ENCODE measurements around the gene SNTB2. TPM values are rescaled to one million over a fixed set of nuclear protein-coding genes. Genes with fewer than 3 reads are reported as not detected.

Gene SNTB2
- total RNA-seq, 1 experiment from 2014 or later: 30.3 TPM

DNA sequence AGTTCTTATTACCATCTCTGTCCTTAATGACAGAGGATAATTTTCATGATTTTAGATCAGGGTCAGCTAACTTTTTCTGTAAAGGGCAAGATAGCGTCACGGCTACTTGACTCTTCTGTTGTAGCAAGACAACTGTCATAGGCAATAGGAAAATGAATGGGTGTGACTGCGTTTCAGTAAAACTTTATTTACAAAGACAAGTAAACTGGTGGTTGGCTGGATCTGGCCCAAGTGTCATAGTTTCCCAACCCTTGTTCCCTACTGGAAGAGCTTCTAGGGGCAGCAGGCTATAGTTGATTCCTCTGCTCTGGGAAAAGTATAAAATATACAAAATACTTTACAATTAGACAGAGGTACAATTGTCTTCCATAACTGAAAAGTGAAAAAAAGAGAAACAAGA lies 73.5 kb downstream of the SNTB2 start:
- Histone ChIP-seq H3K27ac (no peak overlapping the region), H3K27me3 (ENCODE audit: insufficient read depth, low read depth) (no peaks in the 10 kb centered on the region)
- BruUV-seq (replicated peaks): no TSS peak

DNA sequence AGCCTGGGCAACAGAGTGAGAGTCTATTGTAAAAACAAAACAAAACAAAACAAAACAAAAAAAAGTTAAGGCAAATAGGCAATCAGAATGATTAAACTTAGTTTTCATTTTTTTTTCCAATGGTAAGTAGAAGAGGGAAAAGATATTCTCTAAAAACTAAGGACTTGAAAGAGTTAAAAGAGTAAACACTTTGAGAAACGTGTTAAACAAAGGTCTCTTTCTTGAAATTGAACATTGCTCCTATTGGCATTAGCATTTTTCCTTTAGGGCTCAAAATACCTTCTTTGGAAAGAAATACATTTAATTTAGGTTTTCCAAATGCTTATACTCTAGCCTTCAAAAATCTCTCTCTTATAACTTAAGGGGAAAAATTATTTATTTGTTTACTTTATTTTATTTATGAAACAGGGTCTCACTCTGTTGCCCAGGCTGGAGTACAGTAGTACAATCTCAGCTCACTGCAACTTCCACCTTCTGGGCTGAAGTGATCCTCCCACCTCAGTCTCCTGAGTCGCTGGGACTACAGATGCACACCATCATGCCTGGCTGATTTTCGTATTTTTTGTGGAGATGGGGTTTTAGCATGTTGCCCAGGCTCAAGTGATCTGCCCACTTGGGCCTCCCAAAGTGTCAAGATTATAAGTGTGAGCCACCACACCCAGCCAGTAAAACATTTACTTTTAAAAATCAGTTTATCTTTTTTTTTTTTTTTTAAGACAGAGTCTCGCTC lies 79.5 kb downstream of the SNTB2 start:
- H3F3A ChIP-seq (ENCODE audit: insufficient read depth, low read depth): no peaks in the 10 kb centered on the region; the same call in 1 of the 2 replicates
- H3K4me3 ChIP-seq: no peak overlapping the region
- intact Hi-C loops (cut with micrococcal nuclease; ENCODE audit: unreplicated experiment): no loop called here
- no peak overlapping the region for H2AFZ ChIP-seq
- H3K9me3 ChIP-seq (ENCODE audit: insufficient read depth, low read depth): no peaks in the 10 kb centered on the region
- H3K4me2 ChIP-seq: no peak overlapping the region
- H3K9me2 ChIP-seq (ENCODE audit: insufficient read depth): no peaks in the 10 kb centered on the region
- no peaks in the 10 kb centered on the region for H3K79me2 ChIP-seq (ENCODE audit: low read depth)
- no peak for TF ChIP-seq EZH2 (IDR thresholded peaks at IDR 0.05; ENCODE audit: low read depth)
- TF ChIP-seq, protein P1, sequence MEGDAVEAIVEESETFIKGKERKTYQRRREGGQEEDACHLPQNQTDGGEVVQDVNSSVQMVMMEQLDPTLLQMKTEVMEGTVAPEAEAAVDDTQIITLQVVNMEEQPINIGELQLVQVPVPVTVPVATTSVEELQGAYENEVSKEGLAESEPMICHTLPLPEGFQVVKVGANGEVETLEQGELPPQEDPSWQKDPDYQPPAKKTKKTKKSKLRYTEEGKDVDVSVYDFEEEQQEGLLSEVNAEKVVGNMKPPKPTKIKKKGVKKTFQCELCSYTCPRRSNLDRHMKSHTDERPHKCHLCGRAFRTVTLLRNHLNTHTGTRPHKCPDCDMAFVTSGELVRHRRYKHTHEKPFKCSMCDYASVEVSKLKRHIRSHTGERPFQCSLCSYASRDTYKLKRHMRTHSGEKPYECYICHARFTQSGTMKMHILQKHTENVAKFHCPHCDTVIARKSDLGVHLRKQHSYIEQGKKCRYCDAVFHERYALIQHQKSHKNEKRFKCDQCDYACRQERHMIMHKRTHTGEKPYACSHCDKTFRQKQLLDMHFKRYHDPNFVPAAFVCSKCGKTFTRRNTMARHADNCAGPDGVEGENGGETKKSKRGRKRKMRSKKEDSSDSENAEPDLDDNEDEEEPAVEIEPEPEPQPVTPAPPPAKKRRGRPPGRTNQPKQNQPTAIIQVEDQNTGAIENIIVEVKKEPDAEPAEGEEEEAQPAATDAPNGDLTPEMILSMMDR (conservative IDR thresholded peaks at IDR 0.05): no peak
- POLR2A ChIA-PET (ENCODE audit: unreplicated experiment): no interaction called here
- CTCF ChIA-PET: no interaction called here
- BruUV-seq (replicated peaks): no TSS peak
- H3K27me3 ChIP-seq (ENCODE audit: insufficient read depth, low read depth): no peaks in the 10 kb centered on the region
- no peaks in the 10 kb centered on the region for H3K4me1 ChIP-seq (replicated peaks; ENCODE audit: insufficient read depth)
- H3K27ac ChIP-seq: no peak overlapping the region
- no peaks in the 10 kb centered on the region for H4K20me1 ChIP-seq (ENCODE audit: insufficient read depth)
- H3K36me3 ChIP-seq (ENCODE audit: low read depth): no peaks in the 10 kb centered on the region; the same call in 1 of the 2 replicates
- no peak for DNase-seq

More for the DNA sequence above, 73.5 kb downstream of the SNTB2 start:
- Histone ChIP-seq H3K9me3 (ENCODE audit: insufficient read depth, low read depth) (no peaks in the 10 kb centered on the region), H3K4me2 (no peak overlapping the region), H2AFZ (no peak overlapping the region), H4K20me1 (ENCODE audit: insufficient read depth) (no peaks in the 10 kb centered on the region), H3K36me3 (ENCODE audit: low read depth) (no peaks in the 10 kb centered on the region), H3K9me2 (ENCODE audit: insufficient read depth) (no peaks in the 10 kb centered on the region), H3K79me2 (ENCODE audit: low read depth) (no peaks in the 10 kb centered on the region), H3K4me3 (no peak overlapping the region), H3K4me1 (replicated peaks; ENCODE audit: insufficient read depth) (no peaks in the 10 kb centered on the region), H3F3A (ENCODE audit: insufficient read depth, low read depth) (no peaks in the 10 kb centered on the region)
- intact Hi-C loops (cut with micrococcal nuclease; ENCODE audit: unreplicated experiment): no loop called here
- DNase-seq: no peak
- ChIA-PET CTCF (no interaction called here), POLR2A (ENCODE audit: unreplicated experiment) (no interaction called here)
- TF ChIP-seq, protein P1 (conservative IDR thresholded peaks at IDR 0.05): no peak
- no peak for TF ChIP-seq EZH2 (IDR thresholded peaks at IDR 0.05; ENCODE audit: low read depth)

DNA sequence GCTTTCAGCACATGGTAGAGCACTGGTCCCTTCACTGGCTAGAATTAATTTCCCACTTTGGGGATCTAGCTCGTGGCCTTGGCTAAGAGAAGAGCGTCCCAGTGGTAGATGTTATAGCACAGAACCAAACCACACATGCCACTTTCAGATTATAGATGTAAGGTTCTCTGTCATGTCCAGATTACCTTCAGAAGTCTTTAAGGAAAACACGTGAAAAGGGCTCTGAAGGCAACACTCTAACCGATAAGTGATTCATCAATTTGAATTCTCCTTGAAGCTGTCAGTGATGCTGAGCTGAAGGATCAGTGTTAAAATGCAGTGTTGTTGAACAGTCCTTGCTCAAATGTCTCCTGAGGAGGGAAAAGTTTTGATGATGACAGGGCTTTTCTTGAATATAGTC lies 80.7 kb downstream of the SNTB2 start:
- Histone ChIP-seq H3F3A (ENCODE audit: insufficient read depth, low read depth) (no peaks in the 10 kb centered on the region; the same call in 1 of the 2 replicates), H3K27ac (no peak overlapping the region), H4K20me1 (ENCODE audit: insufficient read depth) (no peaks in the 10 kb centered on the region), H3K9me2 (ENCODE audit: insufficient read depth) (no peaks in the 10 kb centered on the region), H3K79me2 (ENCODE audit: low read depth) (no peaks in the 10 kb centered on the region), H2AFZ (no peak overlapping the region), H3K4me3 (no peak overlapping the region), H3K36me3 (ENCODE audit: low read depth) (peaks cover 2% of the 10 kb centered on the region; the same call in 1 of the 2 replicates), H3K27me3 (ENCODE audit: insufficient read depth, low read depth) (no peaks in the 10 kb centered on the region), H3K9me3 (ENCODE audit: insufficient read depth, low read depth) (no peaks in the 10 kb centered on the region), H3K4me2 (no peak overlapping the region), H3K4me1 (replicated peaks; ENCODE audit: insufficient read depth) (no peaks in the 10 kb centered on the region)
- no TSS peak for BruUV-seq (replicated peaks)
- DNase-seq: no peak
- intact Hi-C loops (cut with micrococcal nuclease; ENCODE audit: unreplicated experiment): no loop called here
- ChIA-PET POLR2A (ENCODE audit: unreplicated experiment) (no interaction called here), CTCF (no interaction called here)
- no peak for TF ChIP-seq EZH2 (IDR thresholded peaks at IDR 0.05; ENCODE audit: low read depth)
- TF ChIP-seq, protein P1 (conservative IDR thresholded peaks at IDR 0.05): no peak

All from PC-9 (cell line).